Midbrain (tissue), 1 donor: ENCODE data around the gene ROR1.
"Not testable (repeated sequence)": the region's sequence is repeated elsewhere in the genome, so short reads cannot be mapped to it uniquely, and the experiment has no call there.

Experiments
- DNase-seq: peaks from one replicate; lab custom pipeline; 2025; lab: John Stamatoyannopoulos, UW

ROR1 gene

GRCh38 chr1:64186138-64186897, 412.5 kb downstream of the ROR1 start:
- DNase-seq, result no peak

GRCh38 chr1:64186898-64187280, 413.1 kb downstream of the ROR1 start:
- DNase-seq, result no peak

GRCh38 chr1:64187646-64188045, 413.8 kb downstream of the ROR1 start:
- DNase-seq, result no peak

GRCh38 chr1:64192290-64192689, 418.5 kb downstream of the ROR1 start:
- DNase-seq, result no peak

- peak; percentile 44 for DNase-seq
Observed at GRCh38 chr1:64194168-64195080, 420.6 kb downstream of the ROR1 start.

GRCh38 chr1:64195081-64195395, 421.2 kb downstream of the ROR1 start:
- DNase-seq, result no peak

GRCh38 chr1:64196074-64196870, 422.5 kb downstream of the ROR1 start:
- peak; percentile 61 for DNase-seq

GRCh38 chr1:64197076-64197475, 423.3 kb downstream of the ROR1 start:
- no peak for DNase-seq

GRCh38 chr1:64199154-64199553, 425.3 kb downstream of the ROR1 start:
- no peak for DNase-seq

GRCh38 chr1:64200064-64200463, 426.2 kb downstream of the ROR1 start:
- DNase-seq, result no peak

GRCh38 chr1:64203420-64203819, 429.6 kb downstream of the ROR1 start, which contains the start of gene UBE2U:
TSS of gene UBE2U (plus strand) at chr1:64203623. CDS start at chr1:64204051, 428 bp downstream.
- DNase-seq, result no peak

- DNase-seq, result no peak
Observed at GRCh38 chr1:64209221-64209620, 435.4 kb downstream of the ROR1 start.

GRCh38 chr1:64212031-64212430, 438.2 kb downstream of the ROR1 start:
- DNase-seq, result no peak

GRCh38 chr1:64215576-64215975, 441.8 kb downstream of the ROR1 start:
- no peak for DNase-seq

GRCh38 chr1:64220241-64220640, 446.4 kb downstream of the ROR1 start:
- DNase-seq, result no peak

- DNase-seq, result no peak
Observed at GRCh38 chr1:64223329-64224151, 449.7 kb downstream of the ROR1 start.

- not testable (repeated sequence) for DNase-seq
Observed at GRCh38 chr1:64224236-64224635, 450.4 kb downstream of the ROR1 start.

GRCh38 chr1:64228167-64228957, 454.5 kb downstream of the ROR1 start:
- DNase-seq, result no peak

GRCh38 chr1:64229307-64229706, 455.5 kb downstream of the ROR1 start:
- DNase-seq, result no peak
